Endothelial cell of umbilical vein (primary cell): ENCODE data around the gene BZW2.

Experiments
- MYC ChIP-seq: IDR thresholded peaks from one replicate; pipeline ENCODE4 v1.6.1; 2011; ENCODE audit warnings: mild to moderate bottlenecking, low read depth, low read length
- POLR2A ChIP-seq: IDR thresholded peaks from 2 replicates; pipeline ENCODE4 v1.6.1; 2012; ENCODE audit warnings: low read depth, mild to moderate bottlenecking, control low read depth, low read length
- POLR2AphosphoS5 ChIP-seq: IDR thresholded peaks from 2 replicates; pipeline ENCODE4 v1.6.1; 2012; ENCODE audit warnings: low read depth, mild to moderate bottlenecking, control low read depth, low read length, moderate library complexity; ENCODE audit not compliant: insufficient read depth

GRCh38 chr7:16636555-16637101 lies 9.4 kb upstream of the BZW2 start:
- TF ChIP-seq POLR2AphosphoS5 (no peak), POLR2A (no peak), MYC (no peak)
